HG02970 (cell line): ENCODE measurements around the gene CARD16.
"Not testable (repeated sequence)": the region's sequence is repeated elsewhere in the genome, so short reads cannot be mapped to it uniquely, and the experiment has no call there.

ENCODE experiments used
- ATAC-seq: cut with Tn5 transposase; IDR thresholded peaks from one replicate; pipeline ENCODE4 v1.9.1; 2021; ENCODE audit warnings: mild to moderate bottlenecking, moderate library complexity, moderate number of reproducible peaks; ENCODE audit not compliant: unreplicated experiment, low FRiP score

The CARD16 gene

DNA sequence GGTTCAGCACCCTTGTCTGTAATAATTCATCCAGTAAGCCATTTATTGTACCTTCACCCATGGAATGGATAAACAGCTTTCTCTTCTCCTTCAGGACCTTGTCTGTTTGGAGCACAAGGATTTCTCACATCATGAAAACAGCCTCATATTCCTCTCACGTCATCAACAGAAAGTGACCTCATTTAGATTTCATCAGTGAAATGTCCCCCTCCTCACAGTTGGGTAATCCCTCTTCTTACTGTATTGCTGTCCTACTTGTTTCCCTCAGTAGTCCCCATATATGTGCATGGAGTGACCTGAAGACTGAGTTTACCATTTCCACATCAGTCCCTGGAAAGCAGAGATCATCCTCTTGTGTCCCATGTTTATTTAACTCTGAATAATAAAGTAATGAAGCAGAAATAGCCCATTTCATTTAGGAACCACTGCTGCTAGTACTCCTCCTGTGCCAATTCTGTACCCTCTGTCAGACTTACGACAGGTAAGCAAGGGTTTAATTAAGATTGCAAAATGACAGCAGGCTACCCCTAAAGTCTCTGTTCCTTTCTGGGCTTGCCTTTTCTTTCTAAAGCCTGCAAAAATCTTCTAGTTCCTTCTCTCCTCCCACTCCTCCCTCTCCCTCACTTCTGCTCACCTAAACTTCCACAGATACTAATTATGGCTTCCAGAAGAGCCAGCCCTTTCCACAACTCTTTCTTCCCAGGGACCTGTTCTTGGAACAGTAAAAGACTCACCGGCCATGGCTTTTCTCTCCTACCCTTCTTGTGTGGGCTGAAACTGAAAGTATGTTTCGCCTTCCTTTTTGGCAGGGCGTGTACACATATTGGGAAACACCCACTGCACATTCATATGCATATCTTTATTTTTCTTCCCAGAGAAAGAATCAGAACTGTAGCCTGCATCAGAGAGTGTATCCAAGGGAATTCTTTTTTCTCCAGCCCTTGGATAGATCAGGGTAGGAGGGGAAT, at the start of gene CARD16:
CARD16 (minus strand) TSS at position 779 of the 968 bp plus-strand sequence; CDS start at position 741, 38 bp downstream.
- peak; percentile 98 for ATAC-seq

DNA sequence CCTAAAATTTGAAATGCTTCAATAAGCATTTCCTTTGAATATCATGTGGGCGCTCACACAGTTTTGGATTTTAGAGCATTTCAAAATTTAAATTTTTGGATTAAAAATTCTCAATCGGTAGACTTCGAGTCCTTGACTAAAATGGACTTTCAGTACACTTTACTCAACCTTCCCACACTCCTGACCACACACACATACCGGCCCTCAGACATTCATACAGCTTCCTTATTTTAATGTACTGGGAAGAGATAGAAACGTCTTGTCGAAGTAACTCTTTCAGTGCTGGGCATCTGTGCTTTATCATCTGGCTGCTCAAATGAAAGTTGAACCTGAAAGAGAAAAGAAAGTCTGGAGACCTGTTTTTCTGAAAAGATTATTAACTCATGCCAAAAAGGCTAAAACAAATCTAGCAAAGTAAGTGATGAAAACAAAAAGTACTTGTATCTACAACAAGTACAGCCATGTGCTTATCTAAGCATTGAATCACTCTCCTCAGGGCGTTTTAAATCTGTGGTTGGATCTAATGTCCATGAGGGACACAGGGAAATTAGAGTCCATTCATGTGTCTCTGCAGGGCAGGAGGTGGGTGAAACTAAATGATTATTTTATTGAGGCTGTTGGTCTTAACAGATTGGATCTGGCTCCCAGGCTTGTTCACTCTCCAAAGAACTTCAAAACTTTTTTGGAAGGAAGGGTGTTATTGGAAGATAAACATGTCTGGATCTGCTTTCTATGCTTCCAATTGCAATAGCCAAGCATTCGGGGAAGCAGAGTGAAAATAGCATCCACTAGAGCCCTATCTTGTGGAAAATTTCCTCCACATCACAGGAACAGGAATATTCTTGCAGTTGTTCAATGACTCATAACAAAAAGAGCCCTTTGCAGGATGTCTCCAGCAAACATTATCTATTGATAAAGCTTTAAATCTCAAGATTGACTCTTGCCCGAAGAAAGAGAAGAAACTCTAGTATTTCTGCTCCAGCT, 47.4 kb upstream of the CARD16 start:
- no peak for ATAC-seq

DNA sequence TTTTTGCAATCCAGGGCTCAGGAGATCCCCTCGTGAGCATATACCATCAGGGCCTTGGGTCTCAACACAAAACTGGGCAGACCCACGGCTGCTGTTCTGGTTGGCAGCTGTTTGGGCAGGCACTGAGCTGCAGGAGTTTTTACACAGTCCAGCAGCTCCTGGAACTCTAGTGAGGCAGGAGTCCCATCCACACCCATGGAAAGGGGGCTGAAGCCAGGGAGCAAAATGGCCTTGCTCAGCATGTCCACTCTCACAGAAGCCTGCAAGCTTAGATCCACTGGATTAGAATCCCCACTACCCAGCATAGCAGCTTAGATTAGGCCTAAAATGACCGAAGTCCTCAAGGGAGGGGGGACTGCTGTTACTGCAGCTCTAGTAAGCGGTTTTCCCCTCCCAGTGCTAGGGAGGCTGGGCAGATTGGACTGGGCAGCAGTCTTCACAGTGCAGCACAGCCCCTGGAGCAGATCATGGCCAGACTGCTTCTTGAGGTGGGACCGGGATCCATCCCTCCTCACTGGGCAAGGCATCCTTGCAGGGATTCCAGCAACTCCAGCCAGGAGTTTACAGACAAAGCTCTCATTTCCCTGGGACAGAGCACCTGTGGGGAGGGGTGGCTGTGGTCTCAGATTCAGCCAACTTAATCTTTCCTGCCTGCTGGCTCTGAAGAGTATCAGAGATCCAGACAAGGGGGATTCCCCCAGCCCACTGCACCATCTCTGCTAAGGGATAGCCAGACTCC, 36.4 kb upstream of the CARD16 start:
- ATAC-seq: no peak

DNA sequence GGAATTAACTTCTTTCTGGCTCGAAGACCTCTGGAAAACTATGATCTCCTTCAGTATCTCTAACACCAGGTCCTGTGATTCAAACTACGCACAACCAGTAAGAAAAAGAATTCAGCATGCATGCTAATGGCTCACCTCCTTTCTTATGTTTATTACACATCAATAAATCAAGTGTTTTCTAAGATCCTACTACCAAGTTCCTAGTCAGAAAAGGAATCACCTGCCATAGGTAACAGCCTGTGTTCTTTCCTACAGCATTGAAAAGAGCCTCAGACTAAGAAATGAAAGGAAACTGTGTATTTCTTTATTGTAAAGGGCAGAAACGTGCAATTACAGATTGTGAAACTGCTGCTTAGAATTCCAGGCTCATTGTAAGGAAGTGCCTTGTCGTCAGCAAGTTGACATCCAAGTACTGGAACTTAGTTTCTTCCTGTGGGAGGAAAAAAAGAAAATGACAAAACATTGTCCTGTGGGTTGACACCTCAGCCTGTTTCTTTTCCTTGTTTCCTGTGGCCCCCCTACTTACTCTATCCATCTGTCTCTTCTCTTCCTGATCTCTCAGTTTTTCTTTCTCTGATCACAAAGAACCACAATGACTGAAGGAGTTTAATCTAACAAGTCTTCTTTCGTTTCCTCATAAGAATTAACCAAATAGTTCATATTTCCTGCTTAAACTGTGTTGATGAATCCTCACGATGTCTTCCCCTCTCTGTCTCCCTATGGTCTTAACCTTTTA, 35.2 kb upstream of the CARD16 start:
- not testable (repeated sequence) for ATAC-seq

DNA sequence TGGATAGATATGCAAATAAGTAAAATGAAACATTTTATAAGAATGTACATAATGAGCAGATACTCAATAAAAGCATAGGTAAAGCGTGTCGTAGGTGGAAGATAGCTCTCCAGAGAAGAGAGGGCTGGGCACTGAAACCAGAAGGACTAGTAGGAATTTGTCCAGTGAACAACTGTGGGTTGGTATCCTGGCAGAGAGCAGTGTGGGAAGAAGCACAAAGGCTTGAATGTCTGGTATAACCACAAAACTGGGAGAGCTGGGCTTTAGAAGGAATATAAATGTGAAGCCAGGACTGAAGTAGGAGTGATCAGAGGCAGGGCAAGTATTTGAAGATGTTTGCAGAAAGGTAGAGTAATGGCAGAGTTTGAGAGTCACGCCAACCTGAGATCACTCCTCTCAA, 33.1 kb upstream of the CARD16 start:
- no peak for ATAC-seq

DNA sequence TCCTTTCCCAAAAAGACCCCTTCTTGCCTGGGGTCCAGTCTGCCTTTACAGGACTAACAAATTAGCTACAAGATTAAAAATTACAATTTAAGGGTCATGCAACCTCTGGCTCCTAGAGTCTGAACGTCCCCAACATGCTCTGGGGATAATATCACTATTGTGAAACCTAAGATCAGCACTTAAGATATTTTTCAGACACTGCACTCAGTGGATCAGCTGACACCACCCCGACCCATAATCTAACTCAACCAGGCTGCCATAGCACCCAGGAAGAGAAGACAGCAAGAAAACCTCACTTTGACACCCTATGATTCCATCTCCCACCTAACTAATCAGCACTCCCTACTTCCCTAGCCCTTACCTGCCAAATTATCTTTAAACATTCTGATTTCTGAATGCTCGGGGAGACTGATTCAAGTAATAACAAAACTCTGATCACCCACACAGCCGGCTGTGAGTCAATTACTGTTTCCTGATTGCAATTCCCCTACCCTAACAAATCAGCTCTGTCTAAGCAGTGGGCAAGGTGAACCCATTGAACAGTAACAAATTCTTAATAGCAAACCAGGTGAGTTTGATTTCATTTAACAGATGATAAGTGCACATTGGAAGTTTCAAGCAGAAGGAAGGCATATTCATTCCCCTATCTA, 32.1 kb upstream of the CARD16 start:
- ATAC-seq: not testable (repeated sequence)

DNA sequence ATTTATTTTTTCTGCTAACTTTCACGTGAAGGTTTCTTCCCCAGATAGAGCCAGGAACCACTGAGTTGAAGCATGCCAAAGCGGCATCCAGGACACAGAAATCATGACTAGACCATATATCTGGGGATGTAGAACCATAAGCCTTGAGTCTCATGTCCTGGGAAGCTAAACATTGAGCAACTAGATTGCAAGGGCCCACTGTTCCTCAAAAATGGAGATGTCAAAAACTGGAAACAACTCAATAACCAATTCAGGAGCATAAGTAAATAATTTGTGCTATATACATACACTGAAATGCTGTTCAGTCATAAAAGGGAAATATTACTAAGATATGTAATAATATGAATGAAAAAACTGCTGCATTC, 29.0 kb upstream of the CARD16 start:
- ATAC-seq: no peak

DNA sequence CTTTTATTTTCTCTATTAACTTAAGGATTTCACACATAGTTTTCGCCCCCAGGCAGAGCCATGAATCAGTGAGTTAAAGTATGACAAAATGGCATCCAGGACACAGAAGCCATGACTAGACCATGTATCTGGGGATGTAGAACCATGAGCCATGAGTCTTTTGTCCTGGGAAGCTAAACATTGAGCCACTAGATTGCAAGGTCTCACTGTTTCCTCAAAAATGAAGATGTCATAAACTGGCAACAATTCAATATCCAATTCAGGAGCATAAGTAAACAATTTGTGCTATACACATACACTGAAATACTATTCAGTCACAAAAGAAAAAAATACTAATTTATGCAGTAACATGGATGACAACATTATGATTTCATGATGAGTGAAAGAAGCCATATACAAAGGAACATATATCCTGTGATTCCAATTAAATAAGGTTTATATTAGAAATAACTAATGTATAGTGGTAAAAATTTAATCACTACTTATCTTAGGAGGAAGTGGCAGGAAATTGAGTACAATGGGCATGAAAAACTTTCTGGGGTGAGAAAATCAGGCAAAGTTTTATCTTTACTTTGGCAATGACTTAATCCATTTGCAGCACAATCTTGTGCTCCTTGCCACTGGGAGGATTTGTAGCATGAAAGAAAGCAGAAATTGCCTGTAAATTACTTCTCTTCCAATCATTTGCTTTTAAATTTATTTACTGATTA, 28.5 kb upstream of the CARD16 start:
- ATAC-seq: no peak

DNA sequence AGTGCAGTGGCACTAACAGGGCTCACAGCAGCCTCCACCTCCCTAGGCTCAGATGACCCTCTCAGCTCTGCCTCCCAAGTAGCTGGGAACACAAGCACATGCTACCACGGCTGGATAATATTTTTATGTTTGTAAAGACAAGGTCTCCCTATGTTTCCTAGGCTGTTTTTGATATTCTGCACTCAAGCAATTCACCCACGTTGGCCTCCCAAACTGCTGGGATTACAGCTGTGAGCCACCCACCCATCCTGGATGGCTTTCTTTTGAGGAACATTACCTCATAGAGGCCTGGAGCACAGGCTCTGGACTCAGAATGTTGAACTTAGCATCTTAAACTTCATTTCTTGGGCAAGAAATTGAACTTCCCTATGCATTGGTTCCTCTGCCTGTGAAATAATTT, 26.9 kb upstream of the CARD16 start:
- ATAC-seq: not testable (repeated sequence)

DNA sequence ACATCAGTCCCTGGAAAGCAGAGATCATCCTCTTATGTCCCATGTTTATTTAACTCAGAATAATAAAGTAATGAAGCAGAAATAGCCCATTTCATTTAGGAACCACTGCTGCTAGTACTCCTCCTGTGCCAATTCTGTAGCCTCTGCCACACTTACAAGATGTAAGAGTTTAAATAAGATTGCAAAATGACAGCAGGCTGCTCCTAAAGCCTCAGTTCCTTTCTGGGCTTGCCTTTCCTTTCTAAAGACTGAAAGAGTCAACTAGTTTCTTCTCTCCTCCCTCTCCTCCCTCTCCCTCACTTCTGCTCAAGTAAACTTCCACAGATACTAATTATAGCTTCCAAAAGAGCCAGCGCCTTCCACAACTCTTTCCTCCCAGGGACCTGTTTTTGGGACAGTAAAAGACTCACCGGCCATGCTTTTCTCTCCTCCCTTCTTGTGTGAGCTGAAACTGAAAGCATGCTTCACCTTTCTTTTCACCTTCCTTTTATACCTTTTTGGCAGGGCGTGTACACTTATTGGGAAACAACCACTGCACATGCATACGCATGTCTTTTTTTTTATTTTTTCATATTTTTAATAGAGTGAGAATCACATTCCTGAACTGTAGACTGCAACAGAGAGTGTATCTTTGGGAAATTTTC, 26.1 kb upstream of the CARD16 start:
- ATAC-seq: no peak

DNA sequence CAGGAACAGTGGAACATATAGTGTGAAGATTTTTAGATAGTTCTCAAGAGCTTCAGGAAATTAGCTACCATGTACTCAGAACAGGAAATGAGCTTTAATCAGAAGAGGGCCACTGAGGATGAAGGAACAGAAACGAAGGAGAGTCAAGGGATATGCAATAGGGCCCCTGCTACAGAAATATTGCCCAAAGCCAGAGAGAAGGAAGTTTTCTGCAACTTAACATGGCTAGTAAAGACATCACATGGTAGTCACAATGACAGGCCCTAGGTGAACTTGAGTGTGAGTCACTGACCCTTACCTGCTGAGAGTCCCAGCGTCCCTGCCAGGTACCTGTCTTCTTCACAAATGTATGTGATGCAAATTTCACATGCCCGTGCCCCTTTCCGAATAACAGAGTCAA, 25.2 kb upstream of the CARD16 start:
- ATAC-seq: no peak

DNA sequence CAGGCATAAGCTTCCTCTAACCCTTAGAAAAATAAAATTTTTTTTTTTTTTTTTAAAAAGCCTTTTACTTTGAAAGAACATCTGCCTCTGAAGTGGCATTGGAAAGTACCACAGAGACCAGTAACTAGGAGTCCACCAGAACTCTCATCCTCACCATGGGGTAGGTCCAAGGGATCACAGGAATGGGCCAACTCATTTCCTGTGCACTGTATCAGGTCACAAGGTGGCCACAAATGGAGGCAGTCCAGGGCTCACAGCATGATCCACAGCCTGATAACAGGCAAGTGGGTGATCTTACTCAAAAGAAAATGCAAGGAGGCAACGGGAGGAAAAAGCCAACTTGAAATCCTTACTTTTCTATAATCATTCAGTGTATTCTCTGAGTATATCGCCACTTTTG, 24.6 kb upstream of the CARD16 start:
- not testable (repeated sequence) for ATAC-seq

DNA sequence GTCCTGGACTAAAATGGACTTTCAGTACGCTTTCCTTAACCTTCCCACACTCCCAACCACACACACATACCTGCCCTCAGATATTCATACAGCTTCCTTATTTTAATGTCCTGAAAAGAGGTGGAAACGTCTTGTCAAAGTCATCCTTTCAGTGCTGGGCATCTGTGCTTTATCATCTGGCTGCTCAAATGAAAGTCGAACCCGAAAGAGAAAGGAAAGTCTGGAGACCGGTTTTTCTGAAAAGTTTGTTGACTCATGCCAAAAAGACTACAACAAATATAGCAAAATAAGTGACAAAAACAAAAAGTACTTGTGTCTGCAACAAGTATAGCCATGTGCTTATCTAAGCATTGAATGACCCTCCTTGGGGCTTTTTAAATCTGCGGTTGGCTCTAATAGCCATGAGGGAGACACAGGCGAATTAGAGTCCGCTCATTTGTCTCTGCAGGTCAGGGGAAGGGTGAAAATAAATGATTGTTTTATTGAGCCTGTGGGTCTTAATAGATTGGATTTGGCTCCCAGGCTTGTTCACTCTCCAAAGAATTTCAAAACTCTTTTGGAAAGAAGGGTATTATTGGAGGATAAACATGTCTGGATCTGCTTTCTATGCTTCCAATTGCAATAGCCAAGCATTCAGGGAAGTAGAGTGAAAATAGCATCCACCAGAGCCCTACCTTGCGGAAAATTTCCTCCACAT, 18.3 kb upstream of the CARD16 start:
- not testable (repeated sequence) for ATAC-seq

DNA sequence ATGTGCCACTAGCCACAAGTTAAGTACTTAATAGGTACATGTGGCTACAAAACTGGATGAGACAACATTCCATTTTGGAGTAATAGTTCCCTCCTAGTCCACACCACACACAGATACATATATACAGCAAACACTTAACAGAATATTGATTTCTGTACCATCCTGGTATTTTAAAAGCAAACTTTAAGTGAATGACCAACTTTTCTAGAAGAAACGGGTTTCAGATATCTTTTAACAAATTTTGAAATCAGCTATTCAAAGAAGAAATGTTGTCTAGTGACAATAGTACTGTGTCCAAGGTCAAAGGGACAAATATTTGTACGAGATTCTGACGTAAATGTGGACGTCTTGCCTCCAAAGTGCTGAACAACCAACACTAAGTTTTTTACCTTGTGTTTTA, 12.3 kb upstream of the CARD16 start:
- ATAC-seq: no peak

DNA sequence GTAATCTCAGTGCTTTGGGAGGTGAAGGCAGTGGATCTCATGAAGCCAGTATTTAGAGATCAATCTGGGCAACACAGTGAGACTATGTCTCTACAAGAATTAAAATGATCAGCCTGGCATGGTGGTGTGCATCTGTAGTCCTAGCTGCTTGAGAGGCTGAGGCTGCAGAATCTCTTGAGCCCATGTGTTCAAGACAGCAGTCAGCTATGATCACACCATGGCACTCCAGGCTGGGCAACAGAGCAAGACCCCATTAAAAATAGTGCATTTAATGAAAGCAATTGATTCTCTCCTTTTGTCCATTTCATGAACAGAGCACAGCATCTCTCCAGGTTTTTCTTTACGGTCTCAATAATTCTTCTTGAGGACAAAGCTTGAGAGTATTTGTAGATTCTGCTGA, 11.3 kb upstream of the CARD16 start:
- no peak for ATAC-seq

DNA sequence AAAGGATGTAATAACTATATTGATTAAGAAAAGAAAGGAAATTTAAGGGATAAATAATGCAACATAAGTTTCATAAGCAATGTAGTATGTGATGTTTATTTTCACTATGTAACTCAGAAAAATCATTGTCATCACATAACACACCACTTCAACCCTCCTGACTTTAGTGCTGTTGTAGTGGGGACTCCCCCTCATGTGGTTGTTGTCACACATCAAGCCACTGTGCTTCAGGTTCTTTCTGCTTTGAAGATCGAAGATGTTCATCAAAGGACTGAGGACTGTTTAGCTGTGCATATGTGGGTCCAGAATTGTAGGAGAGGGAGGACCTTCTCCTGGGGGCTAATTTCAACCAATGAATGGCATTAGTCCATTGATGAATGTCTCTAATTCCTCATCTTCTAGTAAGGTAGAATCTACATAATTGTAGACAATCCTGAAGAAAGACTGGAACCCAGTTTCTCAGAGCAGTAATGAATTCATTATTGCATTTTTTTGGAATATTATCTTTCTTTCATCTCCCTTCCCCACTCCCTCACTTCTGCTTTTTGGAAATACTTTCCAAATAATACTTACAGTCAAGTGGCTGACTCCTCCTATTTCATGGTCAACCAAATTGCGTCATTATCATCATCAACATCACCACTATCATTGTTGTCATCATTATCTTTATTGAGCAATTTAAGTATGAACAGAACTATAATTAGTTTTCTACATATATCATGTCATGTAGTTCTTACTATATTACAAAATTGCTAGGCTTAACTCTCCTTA, 9.8 kb upstream of the CARD16 start:
- ATAC-seq: no peak

DNA sequence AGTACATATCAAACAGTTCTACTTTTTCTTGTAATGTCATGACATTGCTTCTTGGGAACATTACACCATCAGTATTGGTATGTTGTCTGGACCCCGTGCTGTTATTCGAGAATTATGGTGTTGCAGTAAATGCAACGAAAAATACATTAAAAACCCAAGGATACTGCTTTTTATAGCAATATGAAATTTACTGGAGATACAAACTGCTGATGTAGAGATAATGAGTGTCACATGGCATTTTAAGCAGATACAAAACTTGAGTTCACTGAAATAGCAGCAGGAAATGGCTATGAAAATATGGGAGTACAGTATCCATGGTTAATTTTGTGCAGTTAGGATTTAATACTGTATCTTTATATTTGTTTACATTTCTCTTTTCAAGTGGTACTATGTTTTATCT, 7.4 kb upstream of the CARD16 start:
- no peak for ATAC-seq
